ENCODE measurements around the gene GJD2.

GRCh38 chr15:34754171-34754601, 612 bp downstream of the GJD2 start:
- TF ChIP-seq YY1 (IDR thresholded peaks at IDR 0.05; ENCODE audit: low read depth) (no peak), JUND (IDR thresholded peaks at IDR 0.05) (no peak), TEAD4 (IDR thresholded peaks at IDR 0.05; ENCODE audit: borderline replicate concordance, insufficient read depth) (no peak), ELF1 (IDR thresholded peaks at IDR 0.05) (no peak), RAD21 (IDR thresholded peaks at IDR 0.05; ENCODE audit: low read length) (no peak), TAF1 (IDR thresholded peaks at IDR 0.05; ENCODE audit: borderline replicate concordance, low read depth, low read length) (no peak), GABPA (IDR thresholded peaks at IDR 0.05; ENCODE audit: low read depth) (no peak), RXRA (IDR thresholded peaks at IDR 0.05; ENCODE audit: borderline replicate concordance, low read depth) (no peak), POLR2AphosphoS5 (IDR thresholded peaks at IDR 0.05; ENCODE audit: low read depth, low read length) (no peak), EP300 (IDR thresholded peaks at IDR 0.05; ENCODE audit: borderline replicate concordance in 1 of 2, low read depth in 1 of 2, low read length in 1 of 2) (no peak), EZH2phosphoT487 (IDR thresholded peaks at IDR 0.05; ENCODE audit: borderline replicate concordance, low read depth) (no peak)
- TF ChIP-seq, protein P1, sequence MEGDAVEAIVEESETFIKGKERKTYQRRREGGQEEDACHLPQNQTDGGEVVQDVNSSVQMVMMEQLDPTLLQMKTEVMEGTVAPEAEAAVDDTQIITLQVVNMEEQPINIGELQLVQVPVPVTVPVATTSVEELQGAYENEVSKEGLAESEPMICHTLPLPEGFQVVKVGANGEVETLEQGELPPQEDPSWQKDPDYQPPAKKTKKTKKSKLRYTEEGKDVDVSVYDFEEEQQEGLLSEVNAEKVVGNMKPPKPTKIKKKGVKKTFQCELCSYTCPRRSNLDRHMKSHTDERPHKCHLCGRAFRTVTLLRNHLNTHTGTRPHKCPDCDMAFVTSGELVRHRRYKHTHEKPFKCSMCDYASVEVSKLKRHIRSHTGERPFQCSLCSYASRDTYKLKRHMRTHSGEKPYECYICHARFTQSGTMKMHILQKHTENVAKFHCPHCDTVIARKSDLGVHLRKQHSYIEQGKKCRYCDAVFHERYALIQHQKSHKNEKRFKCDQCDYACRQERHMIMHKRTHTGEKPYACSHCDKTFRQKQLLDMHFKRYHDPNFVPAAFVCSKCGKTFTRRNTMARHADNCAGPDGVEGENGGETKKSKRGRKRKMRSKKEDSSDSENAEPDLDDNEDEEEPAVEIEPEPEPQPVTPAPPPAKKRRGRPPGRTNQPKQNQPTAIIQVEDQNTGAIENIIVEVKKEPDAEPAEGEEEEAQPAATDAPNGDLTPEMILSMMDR (IDR thresholded peaks at IDR 0.05), result no peak
- TF ChIP-seq, protein P2, sequence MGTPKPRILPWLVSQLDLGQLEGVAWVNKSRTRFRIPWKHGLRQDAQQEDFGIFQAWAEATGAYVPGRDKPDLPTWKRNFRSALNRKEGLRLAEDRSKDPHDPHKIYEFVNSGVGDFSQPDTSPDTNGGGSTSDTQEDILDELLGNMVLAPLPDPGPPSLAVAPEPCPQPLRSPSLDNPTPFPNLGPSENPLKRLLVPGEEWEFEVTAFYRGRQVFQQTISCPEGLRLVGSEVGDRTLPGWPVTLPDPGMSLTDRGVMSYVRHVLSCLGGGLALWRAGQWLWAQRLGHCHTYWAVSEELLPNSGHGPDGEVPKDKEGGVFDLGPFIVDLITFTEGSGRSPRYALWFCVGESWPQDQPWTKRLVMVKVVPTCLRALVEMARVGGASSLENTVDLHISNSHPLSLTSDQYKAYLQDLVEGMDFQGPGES (IDR thresholded peaks at IDR 0.05; ENCODE audit: low read depth, low read length), result no peak
- TF ChIP-seq, protein P3, sequence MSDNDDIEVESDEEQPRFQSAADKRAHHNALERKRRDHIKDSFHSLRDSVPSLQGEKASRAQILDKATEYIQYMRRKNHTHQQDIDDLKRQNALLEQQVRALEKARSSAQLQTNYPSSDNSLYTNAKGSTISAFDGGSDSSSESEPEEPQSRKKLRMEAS (IDR thresholded peaks at IDR 0.05; ENCODE audit: low read depth), result no peak
